Inflammatory macrophage (primary cell): ENCODE results near the gene KIF16B.
"Not testable (repeated sequence)": the region's sequence is repeated elsewhere in the genome, so short reads cannot be mapped to it uniquely, and the experiment has no call there.

Experiments
- DNase-seq, 2 donors: peaks; one replicate each; pipeline ENCODE4 v3.0.0-alpha.2; 2020 to 2022
- total RNA-seq, 18 experiments: gene quantifications; one replicate each; lab custom pipeline; 2026; ENCODE audit warnings: mixed read lengths in 6 of 18, inconsistent platforms in 2 of 18; lab: John Stamatoyannopoulos, UW

The KIF16B gene
- total RNA-seq, result 12.1 to 67.2 (median 37.6) reads per million in 18 experiments

- peak; percentile 85 to 87 for DNase-seq
Observed at GRCh38 chr20:16573001-16573965, at the start of gene KIF16B. Gene KIF16B (minus strand): TSS chr20:16573448. CDS start chr20:16573275, 173 bp downstream.

GRCh38 chr20:16622501-16622900, 49.3 kb upstream of the KIF16B start:
- DNase-seq, result no peak

- no peak for DNase-seq
Observed at GRCh38 chr20:16621435-16622141, 48.3 kb upstream of the KIF16B start.

- DNase-seq, result no peak
Observed at GRCh38 chr20:16620961-16621360, 47.7 kb upstream of the KIF16B start.

- no peak for DNase-seq
Observed at GRCh38 chr20:16619953-16620352, 46.7 kb upstream of the KIF16B start.

- no peak for DNase-seq
Observed at GRCh38 chr20:16617056-16617455, 43.8 kb upstream of the KIF16B start.

- no peak for DNase-seq
Observed at GRCh38 chr20:16616317-16616716, 43.1 kb upstream of the KIF16B start.

GRCh38 chr20:16615199-16615598, 42.0 kb upstream of the KIF16B start:
- no peak for DNase-seq

GRCh38 chr20:16613954-16614353, 40.7 kb upstream of the KIF16B start:
- no peak for DNase-seq

GRCh38 chr20:16612706-16613105, 39.5 kb upstream of the KIF16B start:
- no peak for DNase-seq

GRCh38 chr20:16611817-16612216, 38.6 kb upstream of the KIF16B start:
- no peak for DNase-seq

- no peak for DNase-seq
Observed at GRCh38 chr20:16609066-16609465, 35.8 kb upstream of the KIF16B start.

GRCh38 chr20:16608277-16608650, 35.0 kb upstream of the KIF16B start:
- DNase-seq, result no peak

- DNase-seq, result no peak
Observed at GRCh38 chr20:16607364-16608276, 34.4 kb upstream of the KIF16B start.

- no peak for DNase-seq
Observed at GRCh38 chr20:16606468-16607070, 33.3 kb upstream of the KIF16B start.

GRCh38 chr20:16601047-16601446, 27.8 kb upstream of the KIF16B start:
- DNase-seq, result no peak

- DNase-seq, result no peak
Observed at GRCh38 chr20:16599257-16599656, 26.0 kb upstream of the KIF16B start.

- no peak for DNase-seq
Observed at GRCh38 chr20:16596991-16597390, 23.7 kb upstream of the KIF16B start.

GRCh38 chr20:16596404-16596803, 23.2 kb upstream of the KIF16B start:
- not testable (repeated sequence) for DNase-seq

GRCh38 chr20:16595376-16595775, 22.1 kb upstream of the KIF16B start:
- no peak for DNase-seq

GRCh38 chr20:16590041-16590633, 16.9 kb upstream of the KIF16B start:
- DNase-seq, result no peak

- DNase-seq, result no peak
Observed at GRCh38 chr20:16589623-16590022, 16.4 kb upstream of the KIF16B start.
